Measurements from ENCODE around the gene SENP2. TPM values are rescaled to one million over a fixed set of nuclear protein-coding genes. Genes with fewer than 3 reads are reported as not detected.
"Not testable (repeated sequence)": the region's sequence is repeated elsewhere in the genome, so short reads cannot be mapped to it uniquely, and the experiment has no call there.

The SENP2 gene
- total RNA-seq, 2 experiments from 2014 or later: 29.7 to 31.2 TPM

GRCh38 chr3:185605566-185605965 is 19.5 kb downstream of the SENP2 start:
- CTCF ChIA-PET: interaction anchor here (0.6 to 0.7 kb wide), 2 partner anchors 171 to 753 kb away, joined by 3 read pairs; no protein-coding TSS in a partner anchor
- H3K9me3 Mint-ChIP-seq: no peaks in the 10 kb centered on the region
- H3K4me3 Mint-ChIP-seq: no peak overlapping the region
- DNase-seq: no peak
- H3K36me3 Mint-ChIP-seq (ENCODE audit: low read depth): peaks cover 44% of the 10 kb centered on the region
- H3K4me1 Mint-ChIP-seq: no peaks in the 10 kb centered on the region
- POLR2A ChIA-PET: no interaction called here
- H3K27me3 Mint-ChIP-seq: no peaks in the 10 kb centered on the region
- no peak overlapping the region for H3K27ac Mint-ChIP-seq

- Mint-ChIP-seq H3K4me3 (no peak overlapping the region), H3K9me3 (no peaks in the 10 kb centered on the region), H3K36me3 (ENCODE audit: low read depth) (peaks cover 44% of the 10 kb centered on the region), H3K4me1 (no peaks in the 10 kb centered on the region), H3K27me3 (no peaks in the 10 kb centered on the region), H3K27ac (no peak overlapping the region)
- ChIA-PET CTCF (no interaction called here), POLR2A (no interaction called here)
- DNase-seq: no peak
Observed at GRCh38 chr3:185606196-185606595, 20.1 kb downstream of the SENP2 start.

DNA sequence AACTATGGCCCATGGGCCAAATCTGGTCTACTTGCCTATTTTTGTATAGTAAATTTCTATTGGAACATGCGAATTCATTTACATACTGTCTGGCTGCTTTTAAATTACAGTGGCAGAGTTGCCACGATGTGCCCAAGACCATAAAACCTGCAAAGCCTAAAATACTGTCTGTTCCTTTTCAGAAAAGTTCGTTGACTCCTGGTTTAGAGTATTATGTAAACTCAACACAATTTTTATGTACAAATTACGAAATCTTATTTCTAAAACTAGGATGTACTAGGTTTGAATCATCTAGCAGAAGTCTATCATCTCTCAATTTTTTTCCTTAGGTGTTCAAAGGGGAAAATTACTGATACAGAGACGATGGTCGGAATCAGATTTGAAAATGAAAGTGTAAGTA is 26.9 kb downstream of the SENP2 start:
- Mint-ChIP-seq H3K4me1 (peaks cover 13% of the 10 kb centered on the region), H3K9me3 (no peaks in the 10 kb centered on the region), H3K36me3 (ENCODE audit: low read depth) (peaks cover 37% of the 10 kb centered on the region), H3K4me3 (no peak overlapping the region), H3K27me3 (no peaks in the 10 kb centered on the region), H3K27ac (peak overlapping the region; percentile 74)
- DNase-seq: no peak
- ChIA-PET POLR2A (no interaction called here), CTCF (interaction anchor here (1.4 kb wide), 1 partner anchor 20 kb away, joined by 3 read pairs; no protein-coding TSS in a partner anchor)

GRCh38 chr3:185623939-185624665 is 38.0 kb downstream of the SENP2 start:
- no peak for DNase-seq
- Mint-ChIP-seq H3K27ac (no peak overlapping the region), H3K4me1 (peaks cover 13% of the 10 kb centered on the region), H3K9me3 (no peaks in the 10 kb centered on the region), H3K36me3 (ENCODE audit: low read depth) (peaks cover 34% of the 10 kb centered on the region), H3K27me3 (no peaks in the 10 kb centered on the region), H3K4me3 (no peak overlapping the region)
- ChIA-PET POLR2A (no interaction called here), CTCF (interaction anchor here (0.6 to 1.1 kb wide), 2 partner anchors 36 to 38 kb away, joined by 3 read pairs; partner anchors contain the start of gene SENP2)

GRCh38 chr3:185625784-185626183 is 39.7 kb downstream of the SENP2 start:
- ChIA-PET POLR2A (interaction anchor here (0.6 kb wide), 1 partner anchor 66 kb away, joined by 5 read pairs; no protein-coding TSS in a partner anchor), CTCF (interaction anchor here (1.1 kb wide), 1 partner anchor 29 kb away, joined by 3 read pairs; no protein-coding TSS in a partner anchor)
- no peaks in the 10 kb centered on the region for H3K27me3 Mint-ChIP-seq
- H3K4me3 Mint-ChIP-seq: no peak overlapping the region
- peak; percentile 11 for DNase-seq
- H3K4me1 Mint-ChIP-seq: peaks cover 13% of the 10 kb centered on the region
- H3K36me3 Mint-ChIP-seq (ENCODE audit: low read depth): peaks cover 37% of the 10 kb centered on the region
- H3K27ac Mint-ChIP-seq: peak overlapping the region; percentile 85
- no peaks in the 10 kb centered on the region for H3K9me3 Mint-ChIP-seq

GRCh38 chr3:185629554-185630181 is 43.6 kb downstream of the SENP2 start:
- no peak overlapping the region for H3K4me3 Mint-ChIP-seq
- H3K9me3 Mint-ChIP-seq: no peaks in the 10 kb centered on the region
- no peaks in the 10 kb centered on the region for H3K27me3 Mint-ChIP-seq
- DNase-seq: no peak
- peaks cover 17% of the 10 kb centered on the region for H3K4me1 Mint-ChIP-seq
- no peak overlapping the region for H3K27ac Mint-ChIP-seq
- ChIA-PET CTCF (no interaction called here), POLR2A (no interaction called here)
- peaks cover 28% of the 10 kb centered on the region for H3K36me3 Mint-ChIP-seq (ENCODE audit: low read depth)

DNA sequence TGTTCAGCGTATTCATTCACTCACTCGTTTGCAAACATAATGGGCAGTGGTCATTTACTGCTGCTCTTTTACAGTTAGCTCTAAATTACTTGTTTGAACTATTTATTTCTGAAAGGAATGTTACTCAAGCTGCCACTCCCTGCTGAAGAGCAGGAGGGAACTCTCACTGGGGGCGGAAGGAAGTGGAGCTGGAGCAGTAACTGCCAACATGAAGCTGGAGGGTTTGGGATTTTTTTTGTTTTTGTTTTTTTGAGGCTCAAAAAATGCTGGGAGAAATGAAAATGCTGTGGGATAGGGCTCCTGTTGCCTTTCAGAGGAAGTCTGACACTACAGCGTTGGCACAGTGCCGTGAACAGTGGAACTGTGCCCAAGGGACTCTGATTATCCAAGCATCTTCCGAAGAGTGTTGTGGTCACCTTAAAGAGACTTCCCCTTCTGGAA is 44.1 kb downstream of the SENP2 start:
- CTCF ChIA-PET: no interaction called here
- H3K9me3 Mint-ChIP-seq: no peaks in the 10 kb centered on the region
- no peak for DNase-seq
- no peaks in the 10 kb centered on the region for H3K27me3 Mint-ChIP-seq
- H3K4me1 Mint-ChIP-seq: peaks cover 15% of the 10 kb centered on the region
- POLR2A ChIA-PET: no interaction called here
- H3K36me3 Mint-ChIP-seq (ENCODE audit: low read depth): peaks cover 26% of the 10 kb centered on the region
- H3K4me3 Mint-ChIP-seq: no peak overlapping the region
- H3K27ac Mint-ChIP-seq: no peak overlapping the region

DNA sequence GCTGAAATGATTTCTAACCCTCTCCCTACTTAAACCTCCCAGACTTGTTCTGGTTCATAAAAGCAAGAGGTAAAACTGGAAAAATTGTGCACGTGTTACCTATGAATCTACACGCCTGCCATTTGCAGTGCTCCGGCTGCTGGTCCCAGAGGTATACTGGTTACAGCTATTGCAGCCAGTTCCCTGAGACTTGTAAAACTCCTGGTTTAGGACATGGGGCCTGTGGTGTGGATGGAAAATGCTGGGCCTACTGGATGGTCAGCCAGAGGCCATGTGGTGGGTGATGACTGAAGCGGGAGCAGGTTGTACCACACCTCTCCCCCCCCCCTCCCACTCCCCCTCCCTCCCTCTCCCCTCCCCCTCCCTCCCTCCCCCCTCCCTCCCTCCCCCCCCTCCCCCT is 45.0 kb downstream of the SENP2 start:
- no peak overlapping the region for H3K27ac Mint-ChIP-seq
- DNase-seq: no peak
- peaks cover 6% of the 10 kb centered on the region for H3K4me1 Mint-ChIP-seq
- H3K9me3 Mint-ChIP-seq: no peaks in the 10 kb centered on the region
- CTCF ChIA-PET: no interaction called here
- H3K27me3 Mint-ChIP-seq: no peaks in the 10 kb centered on the region
- no peak overlapping the region for H3K4me3 Mint-ChIP-seq
- POLR2A ChIA-PET: no interaction called here
- H3K36me3 Mint-ChIP-seq (ENCODE audit: low read depth): peaks cover 18% of the 10 kb centered on the region

DNA sequence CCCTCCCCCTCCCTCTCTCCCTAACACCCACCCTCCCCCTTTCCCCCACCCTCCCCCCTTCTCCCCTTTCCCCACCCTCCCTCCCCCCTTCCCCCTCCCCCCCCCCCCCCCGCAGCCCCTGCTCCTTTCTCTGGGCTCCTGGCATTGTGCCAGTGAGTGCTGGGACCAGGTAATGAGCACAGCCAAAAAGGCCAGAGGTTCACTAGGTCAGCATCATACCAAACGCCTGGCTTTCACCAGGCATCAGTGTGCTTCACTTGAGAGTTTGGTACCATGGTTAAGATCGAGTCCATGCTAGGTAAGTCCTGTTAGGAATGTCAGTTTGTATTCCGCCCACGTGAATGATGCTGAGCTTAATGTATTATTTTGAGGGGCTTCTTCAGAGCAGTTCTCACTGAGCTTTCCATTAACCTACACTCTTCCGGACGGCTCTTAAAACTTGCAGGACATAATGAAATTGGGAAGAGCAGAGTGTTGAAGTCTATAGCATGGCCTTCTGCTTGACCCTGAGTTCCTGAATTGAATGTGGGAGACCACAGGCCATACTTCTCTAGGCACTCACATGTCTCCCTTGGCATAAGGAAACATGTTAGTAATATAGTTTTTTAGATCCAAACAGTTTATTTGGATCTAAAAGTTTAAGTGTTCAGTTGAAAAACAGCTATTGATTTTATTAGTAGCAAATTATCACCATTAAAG is 45.6 kb downstream of the SENP2 start:
- Mint-ChIP-seq H3K27me3 (no peaks in the 10 kb centered on the region), H3K4me1 (peaks cover 4% of the 10 kb centered on the region), H3K27ac (no peak overlapping the region), H3K36me3 (ENCODE audit: low read depth) (peaks cover 16% of the 10 kb centered on the region), H3K9me3 (no peaks in the 10 kb centered on the region), H3K4me3 (no peak overlapping the region)
- DNase-seq: no peak
- POLR2A ChIA-PET: no interaction called here
- CTCF ChIA-PET: interaction anchor here (0.9 kb wide), 1 partner anchor 72 kb away, joined by 3 read pairs; no protein-coding TSS in a partner anchor

- H3K9me3 Mint-ChIP-seq: no peaks in the 10 kb centered on the region
- H3K36me3 Mint-ChIP-seq (ENCODE audit: low read depth): peaks cover 9% of the 10 kb centered on the region
- H3K4me1 Mint-ChIP-seq: peaks cover 4% of the 10 kb centered on the region
- CTCF ChIA-PET: no interaction called here
- POLR2A ChIA-PET: no interaction called here
- H3K4me3 Mint-ChIP-seq: no peak overlapping the region
- no peak overlapping the region for H3K27ac Mint-ChIP-seq
- DNase-seq: no peak
- no peaks in the 10 kb centered on the region for H3K27me3 Mint-ChIP-seq
Observed at GRCh38 chr3:185632996-185633395, 46.9 kb downstream of the SENP2 start.

DNA sequence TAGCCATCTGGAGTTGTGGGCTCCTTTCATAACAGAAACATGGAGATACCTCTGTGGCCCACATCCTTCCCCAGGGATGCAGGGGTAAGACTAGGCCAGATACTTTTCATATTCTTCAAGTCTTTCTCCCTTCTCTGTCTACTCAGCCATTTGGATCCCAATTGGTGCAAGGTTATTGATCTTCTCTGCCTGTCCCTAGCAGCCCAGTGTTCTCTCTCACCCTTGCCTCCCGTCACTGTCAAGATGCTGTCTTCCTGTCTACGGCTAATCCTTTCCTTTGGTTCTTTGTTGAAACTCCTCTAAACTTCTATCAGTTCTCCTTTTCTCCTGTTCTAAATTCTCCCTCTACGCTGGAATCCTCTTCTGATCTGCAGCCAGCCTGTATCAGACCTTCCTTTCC is 51.3 kb downstream of the SENP2 start:
- H3K27me3 Mint-ChIP-seq: peaks cover 3% of the 10 kb centered on the region
- no peak for DNase-seq
- POLR2A ChIA-PET: no interaction called here
- no peaks in the 10 kb centered on the region for H3K9me3 Mint-ChIP-seq
- no peak overlapping the region for H3K27ac Mint-ChIP-seq
- peaks cover 4% of the 10 kb centered on the region for H3K4me1 Mint-ChIP-seq
- H3K36me3 Mint-ChIP-seq (ENCODE audit: low read depth): no peaks in the 10 kb centered on the region
- no peak overlapping the region for H3K4me3 Mint-ChIP-seq
- CTCF ChIA-PET: interaction anchor here (1.7 kb wide), 1 partner anchor 23 kb away, joined by 7 read pairs; no protein-coding TSS in a partner anchor

- H3K4me1 Mint-ChIP-seq; DNase-seq; H3K4me3 Mint-ChIP-seq; POLR2A ChIA-PET; H3K9me3 Mint-ChIP-seq; H3K27ac Mint-ChIP-seq; H3K36me3 Mint-ChIP-seq (ENCODE audit: low read depth); H3K27me3 Mint-ChIP-seq: not testable (repeated sequence)
- CTCF ChIA-PET: interaction anchor here (0.7 to 1.7 kb wide), 2 partner anchors 22 to 190 kb away, joined by 4 to 7 read pairs; no protein-coding TSS in a partner anchor
Observed at GRCh38 chr3:185638651-185639050, 52.6 kb downstream of the SENP2 start.

- POLR2A ChIA-PET: no interaction called here
Observed at GRCh38 chr3:185639632-185640206, 53.6 kb downstream of the SENP2 start.

More at GRCh38 chr3:185639632-185640206, 53.6 kb downstream of the SENP2 start:
- CTCF ChIA-PET: interaction anchor here (0.6 kb wide), 1 partner anchor 148 kb away, joined by 3 read pairs; no protein-coding TSS in a partner anchor
- no peak overlapping the region for H3K4me3 Mint-ChIP-seq
- no peaks in the 10 kb centered on the region for H3K9me3 Mint-ChIP-seq
- no peak overlapping the region for H3K27ac Mint-ChIP-seq
- no peaks in the 10 kb centered on the region for H3K36me3 Mint-ChIP-seq (ENCODE audit: low read depth)
- no peak for DNase-seq
- no peaks in the 10 kb centered on the region for H3K4me1 Mint-ChIP-seq
- peaks cover 3% of the 10 kb centered on the region for H3K27me3 Mint-ChIP-seq

Data from activated CD4-positive, alpha-beta T cell treated with anti-CD3 and anti-CD28 coated beads, Interleukin-2, amount 10 ng/mL, durations not matched to agents 7 days and 5 days (primary cell).